ENCODE results near the gene LRRN4. TPM values are rescaled to one million over a fixed set of nuclear protein-coding genes. Genes with fewer than 3 reads are reported as not detected.

Gene LRRN4
- total RNA-seq, 1 donor: 0.09 TPM

DNA sequence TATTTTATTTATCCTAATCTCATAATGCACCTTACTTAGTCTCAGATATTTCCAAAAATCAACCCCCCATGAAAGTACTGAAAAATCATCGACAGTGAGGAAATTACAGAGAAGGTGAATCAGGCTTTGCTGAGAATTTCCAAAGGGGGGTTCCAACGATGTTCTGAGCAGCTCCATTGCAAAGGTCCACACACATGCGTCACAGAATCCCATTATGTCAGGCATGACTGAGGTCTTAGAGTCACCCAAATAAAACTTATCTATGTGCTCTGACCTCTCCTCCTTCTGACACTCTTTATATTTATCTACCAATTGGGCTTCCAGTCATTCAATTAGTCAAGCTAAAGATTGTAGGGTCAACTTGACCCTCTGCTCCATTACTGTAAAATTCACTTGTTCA, 12.7 kb upstream of the LRRN4 start:
- no peak for TF ChIP-seq CTCF (IDR thresholded peaks at IDR 0.05; ENCODE audit: insufficient read depth, low read length)
- no peak for DNase-seq (ENCODE audit: low read depth)
- no peak overlapping the region for H3K4me3 ChIP-seq (ENCODE audit: low read depth, low read length)

GRCh38 chr20:6061544-6061943, 7.7 kb upstream of the LRRN4 start:
- no peak for DNase-seq (ENCODE audit: low read depth)
- no peak overlapping the region for H3K4me3 ChIP-seq (ENCODE audit: low read depth, low read length)
- TF ChIP-seq CTCF (IDR thresholded peaks at IDR 0.05; ENCODE audit: insufficient read depth, low read length): no peak

DNA sequence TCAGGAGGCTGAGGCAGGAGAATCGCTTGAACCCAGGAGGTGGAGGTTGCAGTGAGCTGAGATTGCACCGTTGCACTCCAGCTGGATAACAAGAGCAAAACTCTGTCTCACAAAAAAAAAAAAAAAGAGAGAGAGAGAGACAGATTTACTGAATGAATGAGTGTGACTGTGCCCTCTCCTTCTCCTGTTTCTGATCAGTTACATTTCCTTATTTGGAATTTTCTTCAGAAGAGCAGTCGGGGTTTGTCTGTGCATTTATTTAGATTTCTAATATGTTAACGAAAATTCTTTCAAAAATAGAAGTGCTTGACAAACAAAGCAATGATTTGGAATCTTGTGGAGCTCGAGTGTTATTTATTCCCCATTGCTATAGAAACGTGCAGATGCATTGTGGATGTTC, 6.4 kb upstream of the LRRN4 start:
- TF ChIP-seq CTCF (IDR thresholded peaks at IDR 0.05; ENCODE audit: insufficient read depth, low read length): no peak
- no peak overlapping the region for H3K4me3 ChIP-seq (ENCODE audit: low read depth, low read length)
- DNase-seq (ENCODE audit: low read depth): no peak

- no peak overlapping the region for H3K4me3 ChIP-seq (ENCODE audit: low read depth, low read length)
- DNase-seq (ENCODE audit: low read depth): peak; percentile 49
- TF ChIP-seq CTCF (IDR thresholded peaks at IDR 0.05; ENCODE audit: insufficient read depth, low read length): no peak
Measured at GRCh38 chr20:6058684-6059295, 4.9 kb upstream of the LRRN4 start.

DNA sequence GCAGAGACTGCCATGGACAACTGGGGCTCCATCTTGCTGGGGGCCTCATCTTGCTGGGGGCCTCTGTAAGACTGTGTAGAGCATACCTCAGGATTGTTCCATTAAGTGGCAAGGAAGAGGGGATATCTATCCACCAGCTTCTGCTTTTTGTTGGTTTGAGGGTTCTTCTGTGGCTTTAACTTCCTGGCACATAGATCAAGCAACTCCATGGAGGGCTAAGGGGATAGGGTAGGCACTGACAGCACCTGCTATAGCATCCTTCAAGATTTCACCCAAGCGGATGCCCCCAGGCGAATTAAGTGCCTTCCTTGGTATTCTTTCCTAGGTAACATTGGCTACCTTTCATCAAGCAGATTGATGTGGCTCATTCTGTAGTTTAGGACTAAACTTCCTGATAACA, 3.8 kb upstream of the LRRN4 start:
- H3K4me3 ChIP-seq (ENCODE audit: low read depth, low read length): no peak overlapping the region
- DNase-seq (ENCODE audit: low read depth): no peak
- TF ChIP-seq CTCF (IDR thresholded peaks at IDR 0.05; ENCODE audit: insufficient read depth, low read length): no peak

GRCh38 chr20:6057139-6057538, 3.3 kb upstream of the LRRN4 start:
- TF ChIP-seq CTCF (IDR thresholded peaks at IDR 0.05; ENCODE audit: insufficient read depth, low read length): no peak
- H3K4me3 ChIP-seq (ENCODE audit: low read depth, low read length): no peak overlapping the region
- no peak for DNase-seq (ENCODE audit: low read depth)

- H3K4me3 ChIP-seq (ENCODE audit: low read depth, low read length): no peak overlapping the region
- TF ChIP-seq CTCF (IDR thresholded peaks at IDR 0.05; ENCODE audit: insufficient read depth, low read length): no peak
- DNase-seq (ENCODE audit: low read depth): no peak
Measured at GRCh38 chr20:6055981-6056569, 2.2 kb upstream of the LRRN4 start.

All from fibroblast of the aortic adventitia (primary cell).